Measurements from ENCODE around the gene ANKRD11. TPM values are rescaled to one million over a fixed set of nuclear protein-coding genes. Genes with fewer than 3 reads are reported as not detected.

ANKRD11 gene
- total RNA-seq, 1 experiment from 2014 or later: 266 TPM

- H3K27ac ChIP-seq (ENCODE audit: low read depth, low read length): no peak overlapping the region; the same call in 1 of the 2 replicates
- ATAC-seq (no peak), DNase-seq (ENCODE audit: low read depth, low spot score) (no peak)
- H3K9me3 ChIP-seq (ENCODE audit: control insufficient read depth in 1 of 2, insufficient read depth in 1 of 2, low read depth in 1 of 2, low read length in 2 of 2): no peaks in the 10 kb centered on the region
- H3K9me2 ChIP-seq (ENCODE audit: insufficient read depth): no peaks in the 10 kb centered on the region
- peaks cover 97% of the 10 kb centered on the region for H3K79me2 ChIP-seq (ENCODE audit: insufficient read depth, low read length)
- ChIA-PET POLR2A (no interaction called here), CTCF (no interaction called here), RAD21 (ENCODE audit: low non-redundant PET in 1 of 2, low total read pairs in 2 of 2, uncharacterized antibody in 2 of 2, unreplicated experiment in 2 of 2) (no interaction called here)
- no TSS peak for BruUV-seq (replicated peaks)
- no peaks in the 10 kb centered on the region for H3K36me3 ChIP-seq (ENCODE audit: control insufficient read depth in 1 of 2, insufficient read depth in 2 of 2, low read length in 2 of 2)
- no peak overlapping the region for H3K4me2 ChIP-seq (ENCODE audit: low read length)
- peaks cover 35% of the 10 kb centered on the region; the same call in 1 of the 2 replicates for H4K20me1 ChIP-seq (ENCODE audit: insufficient read depth)
- peaks cover 0 to 20% of the 10 kb centered on the region in 2 experiments; a peak in 1 of 4 replicates for H3K4me1 ChIP-seq (ENCODE audit: control insufficient read depth in 1 of 2, insufficient read depth in 2 of 2, low read length in 2 of 2)
- H3K4me3 ChIP-seq (replicated peaks in 1 of 2; ENCODE audit: low read depth in 1 of 2, low read length in 2 of 2): no peak overlapping the region
- TF ChIP-seq CTCF (IDR thresholded peaks at IDR 0.05 in 2 of 3, conservative IDR thresholded peaks at IDR 0.05 in 1 of 3; ENCODE audit: borderline replicate concordance in 1 of 3, insufficient read depth in 1 of 3, low read depth in 2 of 3, low read length in 2 of 3) (no peak), ELF1 (IDR thresholded peaks at IDR 0.05; ENCODE audit: borderline replicate concordance, low read depth) (no peak), CEBPB (IDR thresholded peaks at IDR 0.05; ENCODE audit: low read depth) (no peak), ZBTB33 (IDR thresholded peaks at IDR 0.05; ENCODE audit: extremely low read depth, insufficient replicate concordance, low read length) (no peak), POLR2A (IDR thresholded peaks at IDR 0.05; ENCODE audit: borderline replicate concordance, extremely low read depth, insufficient read depth, insufficient read length) (no peak), EZH2phosphoT487 (IDR thresholded peaks at IDR 0.05; ENCODE audit: borderline replicate concordance) (no peak), TCF7L2 (IDR thresholded peaks at IDR 0.05; ENCODE audit: borderline replicate concordance, extremely low read depth, insufficient read depth, insufficient read length) (no peak), POLR2AphosphoS5 (IDR thresholded peaks at IDR 0.05; ENCODE audit: low read depth, low read length) (no peak), RAD21 (IDR thresholded peaks at IDR 0.05; ENCODE audit: low read depth) (no peak)
- no peaks in the 10 kb centered on the region for H3K27me3 ChIP-seq (ENCODE audit: insufficient read depth, low read length)
- no peak overlapping the region for H2AFZ ChIP-seq (ENCODE audit: low read depth, low read length, poor library complexity, severe bottlenecking)
- H3K9ac ChIP-seq (ENCODE audit: low read length): no peak overlapping the region
- intact Hi-C loops (cut with micrococcal nuclease): no loop called here
Measured at GRCh38 chr16:89386306-89387185, 103.8 kb downstream of the ANKRD11 start.

Data from HCT116 (cell line).